SK-N-SH (cell line): ENCODE results near the gene FRYL.

Source experiments
- EP300 ChIP-seq, 2 experiments: IDR thresholded peaks; 2 replicates each; pipeline versions ENCODE4 v1.4.0 to v1.6.1; 2012; ENCODE audit warnings: borderline replicate concordance in 1 of 2, low read depth in 1 of 2, low read length in 1 of 2
- FOXM1 ChIP-seq: IDR thresholded peaks from 2 replicates; pipeline ENCODE4 v1.4.0; 2012; ENCODE audit warnings: low read depth, mild to moderate bottlenecking
- POLR2AphosphoS5 ChIP-seq: IDR thresholded peaks from 2 replicates; pipeline ENCODE4 v1.6.1; 2012; ENCODE audit warnings: low read depth, low read length
- SIN3A ChIP-seq: IDR thresholded peaks from 2 replicates; pipeline ENCODE4 v1.6.1; 2012; ENCODE audit warnings: low read depth, mild to moderate bottlenecking, low read length, moderate library complexity, borderline replicate concordance
- TF ChIP-seq, protein P1 (sequence below): fragments of 200-600 bp; sonication (generic); IDR thresholded peaks from 2 replicates; pipeline ENCODE4 v1.6.1; 2017; ENCODE audit warnings: antibody characterized with exemption, mild to moderate bottlenecking, moderate library complexity

GRCh38 chr4:48752726-48753125 lies 27.4 kb downstream of the FRYL start:
- TF ChIP-seq POLR2AphosphoS5 (no peak), SIN3A (no peak), FOXM1 (no peak), EP300 (IDR thresholded peaks at IDR 0.05; ENCODE audit: borderline replicate concordance in 1 of 2, low read depth in 1 of 2, low read length in 1 of 2) (no peak)
- TF ChIP-seq, protein P1, sequence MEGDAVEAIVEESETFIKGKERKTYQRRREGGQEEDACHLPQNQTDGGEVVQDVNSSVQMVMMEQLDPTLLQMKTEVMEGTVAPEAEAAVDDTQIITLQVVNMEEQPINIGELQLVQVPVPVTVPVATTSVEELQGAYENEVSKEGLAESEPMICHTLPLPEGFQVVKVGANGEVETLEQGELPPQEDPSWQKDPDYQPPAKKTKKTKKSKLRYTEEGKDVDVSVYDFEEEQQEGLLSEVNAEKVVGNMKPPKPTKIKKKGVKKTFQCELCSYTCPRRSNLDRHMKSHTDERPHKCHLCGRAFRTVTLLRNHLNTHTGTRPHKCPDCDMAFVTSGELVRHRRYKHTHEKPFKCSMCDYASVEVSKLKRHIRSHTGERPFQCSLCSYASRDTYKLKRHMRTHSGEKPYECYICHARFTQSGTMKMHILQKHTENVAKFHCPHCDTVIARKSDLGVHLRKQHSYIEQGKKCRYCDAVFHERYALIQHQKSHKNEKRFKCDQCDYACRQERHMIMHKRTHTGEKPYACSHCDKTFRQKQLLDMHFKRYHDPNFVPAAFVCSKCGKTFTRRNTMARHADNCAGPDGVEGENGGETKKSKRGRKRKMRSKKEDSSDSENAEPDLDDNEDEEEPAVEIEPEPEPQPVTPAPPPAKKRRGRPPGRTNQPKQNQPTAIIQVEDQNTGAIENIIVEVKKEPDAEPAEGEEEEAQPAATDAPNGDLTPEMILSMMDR = no peak
